HG03135 (cell line): ENCODE measurements around the gene RIT1.
A peak's percentile ranks its signal among the peaks of the same experiment; 100 is the strongest.

Experiments used
- ATAC-seq: cut with Tn5 transposase; IDR thresholded peaks from one replicate; pipeline ENCODE4 v1.9.1; 2021; ENCODE audit warnings: mild to moderate bottlenecking, moderate library complexity; ENCODE audit not compliant: unreplicated experiment

RIT1 gene

GRCh38 chr1:155911156-155912055, at the start of gene RIT1:
TSS of gene RIT1 (minus strand) at chr1:155911349. CDS start at chr1:155910761, 588 bp downstream.
- peak; percentile 75 for ATAC-seq

GRCh38 chr1:155960081-155960745, 49.1 kb upstream of the RIT1 start:
- no peak for ATAC-seq

GRCh38 chr1:155957411-155957915, 46.3 kb upstream of the RIT1 start:
- no peak for ATAC-seq

- no peak for ATAC-seq
Measured at GRCh38 chr1:155954645-155955044, 43.5 kb upstream of the RIT1 start.

GRCh38 chr1:155952505-155952890, 41.3 kb upstream of the RIT1 start:
- no peak for ATAC-seq

GRCh38 chr1:155951753-155952504, 40.8 kb upstream of the RIT1 start:
- ATAC-seq = no peak

- no peak for ATAC-seq
Measured at GRCh38 chr1:155950829-155951228, 39.7 kb upstream of the RIT1 start.

- no peak for ATAC-seq
Measured at GRCh38 chr1:155947741-155948140, 36.6 kb upstream of the RIT1 start.

- no peak for ATAC-seq
Measured at GRCh38 chr1:155947292-155947691, 36.1 kb upstream of the RIT1 start.

- no peak for ATAC-seq
Measured at GRCh38 chr1:155946633-155947219, 35.6 kb upstream of the RIT1 start.

GRCh38 chr1:155944444-155944799, 33.3 kb upstream of the RIT1 start:
- ATAC-seq = no peak

- ATAC-seq = no peak
Measured at GRCh38 chr1:155942578-155943141, 31.5 kb upstream of the RIT1 start.

- no peak for ATAC-seq
Measured at GRCh38 chr1:155941845-155942531, 30.8 kb upstream of the RIT1 start.

- no peak for ATAC-seq
Measured at GRCh38 chr1:155940993-155941844, 30.1 kb upstream of the RIT1 start, which contains the start of gene RXFP4. TSS of gene RXFP4 (plus strand) at chr1:155941638. CDS start at chr1:155941710, 72 bp downstream.

- no peak for ATAC-seq
Measured at GRCh38 chr1:155940482-155940992, 29.4 kb upstream of the RIT1 start.

GRCh38 chr1:155938220-155938627, 27.1 kb upstream of the RIT1 start:
- ATAC-seq = no peak

GRCh38 chr1:155934936-155935590, 23.9 kb upstream of the RIT1 start:
- ATAC-seq = no peak
